Choroid plexus epithelial cell (primary cell): ENCODE results near the gene CAMK2G.
A peak's percentile ranks its signal among the peaks of the same experiment; 100 is the strongest.

Source experiments
- DNase-seq: peaks from one replicate; pipeline ENCODE4 v3.0.0-alpha.2; 2010; ENCODE audit warnings: low read depth
- H3K4me3 ChIP-seq: 2 replicates; pipeline ENCODE4 v1.5.1; 2011; ENCODE audit warnings: low read depth, mild to moderate bottlenecking, control low read depth, low read length, moderate library complexity
- CTCF ChIP-seq: conservative IDR thresholded peaks from 2 replicates; pipeline ENCODE4 v1.5.1; 2011; ENCODE audit warnings: low read depth, mild to moderate bottlenecking, control low read depth, inconsistent platforms, low read length, moderate library complexity

CAMK2G gene

GRCh38 chr10:73878365-73878764 is 4.0 kb upstream of the CAMK2G start:
- no peak for TF ChIP-seq CTCF
- no peak for DNase-seq
- H3K4me3 ChIP-seq: no peak overlapping the region

DNA sequence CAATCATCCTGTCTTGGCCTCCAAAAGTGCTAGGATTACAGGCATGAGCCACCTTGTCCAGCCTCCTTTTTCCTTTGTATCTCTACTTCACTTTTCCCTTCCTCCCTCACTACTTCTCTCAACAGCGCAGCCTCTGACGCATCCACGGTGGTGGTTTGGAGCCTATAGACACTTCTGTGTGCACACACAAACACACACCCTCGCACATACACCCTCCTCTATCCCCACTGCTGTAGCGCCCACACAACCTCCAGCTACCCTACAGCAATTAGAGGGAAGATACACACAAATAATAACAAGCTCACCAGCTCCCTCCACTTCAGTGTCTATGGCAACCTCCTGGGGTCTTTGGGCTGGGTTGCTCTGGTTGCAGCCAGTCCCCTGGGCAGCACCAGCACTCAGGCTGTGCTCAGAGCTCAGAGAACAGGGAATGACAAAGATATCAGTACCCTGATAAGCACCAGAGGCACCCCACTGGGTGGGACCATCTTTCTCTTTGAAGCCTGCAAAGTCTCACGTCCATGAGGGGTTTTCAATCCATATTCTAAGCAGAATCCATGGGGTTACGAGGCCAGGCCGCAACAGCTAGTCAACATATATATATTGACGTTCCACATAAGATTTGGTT is 3.3 kb upstream of the CAMK2G start:
- H3K4me3 ChIP-seq: no peak overlapping the region
- no peak for TF ChIP-seq CTCF
- DNase-seq: no peak

DNA sequence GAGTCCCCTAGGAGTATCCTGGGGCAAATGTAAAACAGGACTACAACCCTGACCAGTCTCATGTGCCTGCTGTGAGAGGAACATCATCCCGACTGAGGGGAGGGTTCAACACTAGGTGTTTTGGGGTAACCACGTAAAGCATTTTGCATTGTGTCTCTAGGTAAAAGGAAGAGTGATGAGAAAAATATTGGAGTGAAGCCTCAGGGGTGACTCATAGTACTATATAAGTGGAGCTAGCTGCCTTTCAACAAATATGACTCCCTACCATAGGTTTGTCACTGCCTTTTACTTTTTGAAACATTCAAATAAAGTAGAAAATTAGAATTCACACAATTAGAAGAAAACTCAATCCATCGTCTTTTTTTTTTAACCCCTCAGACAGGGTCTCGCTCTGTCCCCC is 2.6 kb upstream of the CAMK2G start:
- peak; percentile 42 for DNase-seq
- TF ChIP-seq CTCF: no peak
- no peak overlapping the region for H3K4me3 ChIP-seq

DNA sequence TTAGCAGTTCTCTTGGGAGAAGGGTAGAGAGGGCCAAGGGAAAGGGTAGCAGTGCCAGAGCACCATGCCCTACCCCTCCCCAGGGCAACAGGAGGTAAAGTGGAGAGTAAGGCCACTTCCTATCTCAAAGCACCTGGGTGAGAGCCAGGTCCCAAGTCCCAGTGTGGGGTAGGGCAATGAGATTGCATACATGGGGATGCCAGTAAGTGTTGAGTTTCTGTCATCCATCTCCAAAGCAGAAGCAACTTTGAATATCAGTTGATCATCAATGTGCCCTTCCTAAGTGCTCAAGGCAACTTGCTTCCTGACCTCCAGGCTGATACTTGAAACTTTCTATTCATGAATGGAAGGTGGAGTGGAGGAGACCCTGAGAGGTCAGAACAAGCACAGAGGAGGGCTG is 2.2 kb upstream of the CAMK2G start:
- H3K4me3 ChIP-seq: no peak overlapping the region
- no peak for DNase-seq
- no peak for TF ChIP-seq CTCF

GRCh38 chr10:73876157-73876556 is 1.8 kb upstream of the CAMK2G start:
- no peak overlapping the region for H3K4me3 ChIP-seq
- DNase-seq: no peak
- TF ChIP-seq CTCF: no peak

GRCh38 chr10:73875139-73875475 is 752 bp upstream of the CAMK2G start:
- H3K4me3 ChIP-seq: peak overlapping the region; percentile 59
- no peak for DNase-seq
- no peak for TF ChIP-seq CTCF

- peak overlapping the region; percentile 73 for H3K4me3 ChIP-seq
- TF ChIP-seq CTCF: no peak
- no peak for DNase-seq
Observed at GRCh38 chr10:73873838-73874215, 528 bp downstream of the CAMK2G start.
